ENCODE measurements around the gene ACSL4.

ACSL4 gene

GRCh38 chrX:109720947-109721346 is 12.1 kb downstream of the ACSL4 start:
- CTCF ChIA-PET = interaction anchor here (0.6 kb wide), 1 partner anchor 1063 kb away, joined by 3 read pairs; no protein-coding TSS in a partner anchor
- POLR2A ChIA-PET = no interaction called here

GRCh38 chrX:109719264-109719663 is 13.8 kb downstream of the ACSL4 start:
- POLR2A ChIA-PET = interaction anchor here (1.3 kb wide), 1 partner anchor 13 kb away, joined by 4 read pairs; the partner anchor contains the start of gene ACSL4
- CTCF ChIA-PET = interaction anchor here (1.4 to 1.5 kb wide), 2 partner anchors 13 to 138 kb away, joined by 5 to 6 read pairs; partner anchors contain the start of gene ACSL4
- DNase-seq (ENCODE audit: extremely low spot score) = no peak
- TF ChIP-seq ELF4 (IDR thresholded peaks at IDR 0.05) = no peak
- TF ChIP-seq FOXK2 (IDR thresholded peaks at IDR 0.05) = no peak
- TF ChIP-seq L3MBTL2 (conservative IDR thresholded peaks at IDR 0.05) = no peak
- no peak for TF ChIP-seq SP1 (IDR thresholded peaks at IDR 0.05)
- no peak for TF ChIP-seq SUZ12 (IDR thresholded peaks at IDR 0.05)
- TF ChIP-seq TARDBP (IDR thresholded peaks at IDR 0.05) = no peak
- TF ChIP-seq CTBP1 (IDR thresholded peaks at IDR 0.05; ENCODE audit: borderline replicate concordance) = no peak
- no peak for TF ChIP-seq FOXA1 (IDR thresholded peaks at IDR 0.05)
- no peak for TF ChIP-seq ZNF384 (IDR thresholded peaks at IDR 0.05)
- no peak for TF ChIP-seq PKNOX1 (IDR thresholded peaks at IDR 0.05)
- no peak for TF ChIP-seq NFRKB (IDR thresholded peaks at IDR 0.05)
- no peak for TF ChIP-seq ARNT (IDR thresholded peaks at IDR 0.05)
- TF ChIP-seq HDGF (IDR thresholded peaks at IDR 0.05; ENCODE audit: borderline replicate concordance) = no peak
- TF ChIP-seq LEF1 (IDR thresholded peaks at IDR 0.05; ENCODE audit: borderline replicate concordance) = no peak
- TF ChIP-seq BHLHE40 (IDR thresholded peaks at IDR 0.05; ENCODE audit: borderline replicate concordance) = no peak

More at GRCh38 chrX:109720947-109721346, 12.1 kb downstream of the ACSL4 start:
- TF ChIP-seq BHLHE40 (IDR thresholded peaks at IDR 0.05; ENCODE audit: borderline replicate concordance) = no peak
- TF ChIP-seq LEF1 (IDR thresholded peaks at IDR 0.05; ENCODE audit: borderline replicate concordance) = no peak
- no peak for TF ChIP-seq ZNF384 (IDR thresholded peaks at IDR 0.05)
- TF ChIP-seq NFRKB (IDR thresholded peaks at IDR 0.05) = no peak
- no peak for TF ChIP-seq FOXA1 (IDR thresholded peaks at IDR 0.05)
- TF ChIP-seq FOXM1 (IDR thresholded peaks at IDR 0.05; ENCODE audit: borderline replicate concordance) = no peak
- no peak for TF ChIP-seq ARNT (IDR thresholded peaks at IDR 0.05)
- no peak for DNase-seq (ENCODE audit: extremely low spot score)

GRCh38 chrX:109716431-109717028 is 16.5 kb downstream of the ACSL4 start:
- ChIA-PET CTCF (interaction anchor here (6.4 kb wide), 1 partner anchor 139 kb away, joined by 83 read pairs; no protein-coding TSS in a partner anchor), POLR2A (interaction anchor here (1.2 kb wide), 1 partner anchor 125 kb away, joined by 3 read pairs; no protein-coding TSS in a partner anchor)
- DNase-seq (ENCODE audit: extremely low spot score) = no peak
- TF ChIP-seq LEF1 (IDR thresholded peaks at IDR 0.05; ENCODE audit: borderline replicate concordance) (no peak), CTBP1 (IDR thresholded peaks at IDR 0.05; ENCODE audit: borderline replicate concordance) (no peak), PKNOX1 (IDR thresholded peaks at IDR 0.05) (no peak), ZNF384 (IDR thresholded peaks at IDR 0.05) (no peak), SP1 (IDR thresholded peaks at IDR 0.05) (no peak), TARDBP (IDR thresholded peaks at IDR 0.05) (no peak), L3MBTL2 (conservative IDR thresholded peaks at IDR 0.05) (no peak), ELF4 (IDR thresholded peaks at IDR 0.05) (no peak), FOXM1 (IDR thresholded peaks at IDR 0.05; ENCODE audit: borderline replicate concordance) (no peak), FOXA1 (IDR thresholded peaks at IDR 0.05) (no peak), BHLHE40 (IDR thresholded peaks at IDR 0.05; ENCODE audit: borderline replicate concordance) (no peak), SUZ12 (IDR thresholded peaks at IDR 0.05) (no peak)

DNA sequence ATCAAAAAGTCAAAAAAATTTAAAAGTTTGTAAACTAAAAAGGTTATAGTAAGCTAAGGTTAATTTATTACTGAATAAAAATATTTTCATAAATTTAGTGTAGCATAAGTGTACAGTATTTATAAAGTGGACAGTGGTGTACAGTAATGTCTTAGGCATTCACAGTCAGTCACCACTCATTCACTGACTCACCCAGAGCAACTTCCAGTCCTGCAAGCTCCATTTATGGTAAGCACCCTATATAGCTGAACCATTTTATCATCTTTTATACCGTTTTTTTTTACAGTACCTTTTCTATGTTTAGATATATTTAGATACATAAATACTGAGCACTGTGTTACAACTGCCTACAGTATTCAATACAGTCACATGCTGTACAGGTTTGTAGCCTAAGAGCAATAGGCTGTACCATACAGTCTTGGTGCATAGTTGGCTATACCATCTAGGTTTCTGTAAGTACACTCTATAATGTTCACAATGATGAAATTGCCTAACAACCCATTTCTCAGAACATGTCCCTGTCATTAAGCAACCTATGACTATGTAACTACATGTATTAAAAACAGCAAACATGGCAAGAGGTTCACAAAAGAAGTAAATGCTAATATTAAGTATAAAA is 18.6 kb downstream of the ACSL4 start:
- CTCF ChIA-PET = interaction anchor here (0.6 to 6.4 kb wide), 10 partner anchors 10 to 1390 kb away, joined by 3 to 83 read pairs (median 5); no protein-coding TSS in a partner anchor
- TF ChIP-seq ZNF384 (IDR thresholded peaks at IDR 0.05) (no peak), ARNT (IDR thresholded peaks at IDR 0.05) (no peak), ELF4 (IDR thresholded peaks at IDR 0.05) (no peak), SUZ12 (IDR thresholded peaks at IDR 0.05) (no peak), FOXA1 (IDR thresholded peaks at IDR 0.05) (no peak), LEF1 (IDR thresholded peaks at IDR 0.05; ENCODE audit: borderline replicate concordance) (no peak), FOXM1 (IDR thresholded peaks at IDR 0.05; ENCODE audit: borderline replicate concordance) (no peak), NFRKB (IDR thresholded peaks at IDR 0.05) (no peak), PKNOX1 (IDR thresholded peaks at IDR 0.05) (no peak), FOXK2 (IDR thresholded peaks at IDR 0.05) (no peak), BHLHE40 (IDR thresholded peaks at IDR 0.05; ENCODE audit: borderline replicate concordance) (no peak), TARDBP (IDR thresholded peaks at IDR 0.05) (no peak), HDGF (IDR thresholded peaks at IDR 0.05; ENCODE audit: borderline replicate concordance) (no peak), SP1 (IDR thresholded peaks at IDR 0.05) (no peak), CTBP1 (IDR thresholded peaks at IDR 0.05; ENCODE audit: borderline replicate concordance) (no peak), L3MBTL2 (conservative IDR thresholded peaks at IDR 0.05) (no peak)
- POLR2A ChIA-PET = no interaction called here
- DNase-seq (ENCODE audit: extremely low spot score) = no peak

DNA sequence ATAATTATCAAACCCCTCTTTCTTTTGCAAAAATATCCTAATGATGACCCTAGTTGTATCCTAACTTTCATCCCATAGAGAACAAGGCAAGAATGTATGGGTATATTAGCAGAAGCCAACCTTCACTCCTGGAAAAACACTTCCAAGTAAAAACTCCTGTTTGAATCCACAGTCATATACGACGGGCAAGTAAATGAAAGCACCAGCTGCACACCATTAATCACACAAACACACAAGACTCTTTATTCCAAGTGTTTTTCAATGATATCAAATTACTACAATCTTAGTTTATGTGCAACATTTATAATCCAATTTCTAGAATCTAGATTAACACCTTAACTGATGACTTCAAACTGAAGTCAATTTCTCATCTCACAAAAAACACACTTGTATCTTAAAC is 22.9 kb downstream of the ACSL4 start:
- no peak for DNase-seq (ENCODE audit: extremely low spot score)
- TF ChIP-seq BHLHE40 (IDR thresholded peaks at IDR 0.05; ENCODE audit: borderline replicate concordance) = no peak
- no peak for TF ChIP-seq LEF1 (IDR thresholded peaks at IDR 0.05; ENCODE audit: borderline replicate concordance)
- no peak for TF ChIP-seq NFRKB (IDR thresholded peaks at IDR 0.05)
- TF ChIP-seq ARNT (IDR thresholded peaks at IDR 0.05) = no peak
- ChIA-PET POLR2A (no interaction called here), CTCF (interaction anchor here (2.3 to 6.4 kb wide), 2 partner anchors 146 to 181 kb away, joined by 8 to 83 read pairs; no protein-coding TSS in a partner anchor)
